Adipocyte (in vitro differentiated cells): ENCODE results near the gene DENND6A.
"Not testable (repeated sequence)": the region's sequence is repeated elsewhere in the genome, so short reads cannot be mapped to it uniquely, and the experiment has no call there.

Experiments used
- DNase-seq: peaks from one replicate; pipeline ENCODE4 v3.0.0-alpha.2; 2015; ENCODE audit warnings: low read depth
- H3K27me3 ChIP-seq: replicated peaks from 2 replicates; pipeline ENCODE4 v1.7.0; 2013; ENCODE audit warnings: mild to moderate bottlenecking, low read length, moderate library complexity; ENCODE audit not compliant: control insufficient read depth, insufficient read depth
- H3K36me3 ChIP-seq: 2 replicates; pipeline ENCODE4 v1.7.0; 2013; ENCODE audit warnings: low read length, mild to moderate bottlenecking, moderate library complexity; ENCODE audit not compliant: control insufficient read depth, insufficient read depth, severe bottlenecking
- H3K4me1 ChIP-seq: 2 replicates; pipeline ENCODE4 v1.7.0; 2013; ENCODE audit warnings: mild to moderate bottlenecking, low read length, moderate library complexity; ENCODE audit not compliant: control insufficient read depth, insufficient read depth
- H3K4me3 ChIP-seq: 2 replicates; pipeline ENCODE4 v1.7.0; 2013; ENCODE audit warnings: mild to moderate bottlenecking, low read length, moderate library complexity
- H3K9ac ChIP-seq: 2 replicates; pipeline ENCODE4 v1.7.0; 2013; ENCODE audit warnings: mild to moderate bottlenecking, low read length, moderate library complexity
- H3K9me3 ChIP-seq: 2 replicates; pipeline ENCODE4 v1.7.0; 2013; ENCODE audit warnings: mild to moderate bottlenecking, low read length, moderate library complexity; ENCODE audit not compliant: control insufficient read depth

Gene DENND6A

DNA sequence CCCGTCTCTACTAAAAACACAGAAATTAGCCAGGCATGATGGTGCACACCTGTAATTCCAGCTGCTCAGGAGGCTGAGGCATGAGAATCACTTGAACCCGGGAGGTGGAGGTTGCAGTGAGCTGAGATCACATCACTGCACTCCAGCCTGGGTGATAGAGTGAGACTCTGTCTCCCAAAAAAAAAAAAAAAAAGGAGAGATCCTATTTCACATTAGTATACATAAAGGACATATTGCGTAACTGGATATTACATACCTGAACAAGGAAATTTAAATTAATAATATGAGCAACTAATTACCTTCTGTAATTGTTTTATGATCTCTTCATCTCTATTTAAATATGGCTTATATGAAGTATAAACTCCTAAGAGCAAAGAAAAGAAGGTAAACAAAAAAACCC is 58.6 kb downstream of the DENND6A start:
- peaks cover 78% of the 10 kb centered on the region for H3K36me3 ChIP-seq
- not testable (repeated sequence) for H3K4me3 ChIP-seq, H3K4me1 ChIP-seq, H3K27me3 ChIP-seq, H3K9ac ChIP-seq, H3K9me3 ChIP-seq
- DNase-seq = peak; percentile 5

DNA sequence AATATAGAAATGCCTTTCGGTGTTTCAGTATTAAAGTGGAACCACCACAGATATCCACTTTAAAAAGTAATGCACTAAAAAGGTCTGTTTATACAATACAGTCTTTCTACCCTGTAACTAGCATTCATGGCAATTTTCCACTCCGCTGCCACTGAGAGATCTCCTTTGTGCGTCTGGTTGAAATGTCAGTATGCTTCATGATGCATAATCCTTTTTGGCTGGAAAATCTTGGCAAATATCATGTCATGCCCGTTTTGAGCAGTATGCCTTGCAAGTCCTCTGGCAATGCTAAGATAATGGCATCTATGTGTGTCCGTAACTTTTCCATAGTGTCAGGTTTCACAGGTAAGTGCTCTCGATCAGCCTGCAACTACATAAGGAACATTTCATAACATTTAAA is 64.9 kb downstream of the DENND6A start:
- Histone ChIP-seq H3K36me3 (peaks cover 76% of the 10 kb centered on the region), H3K4me1 (no peaks in the 10 kb centered on the region), H3K27me3 (no peaks in the 10 kb centered on the region), H3K9ac (no peak overlapping the region), H3K4me3 (no peak overlapping the region), H3K9me3 (no peaks in the 10 kb centered on the region)
- no peak for DNase-seq

DNA sequence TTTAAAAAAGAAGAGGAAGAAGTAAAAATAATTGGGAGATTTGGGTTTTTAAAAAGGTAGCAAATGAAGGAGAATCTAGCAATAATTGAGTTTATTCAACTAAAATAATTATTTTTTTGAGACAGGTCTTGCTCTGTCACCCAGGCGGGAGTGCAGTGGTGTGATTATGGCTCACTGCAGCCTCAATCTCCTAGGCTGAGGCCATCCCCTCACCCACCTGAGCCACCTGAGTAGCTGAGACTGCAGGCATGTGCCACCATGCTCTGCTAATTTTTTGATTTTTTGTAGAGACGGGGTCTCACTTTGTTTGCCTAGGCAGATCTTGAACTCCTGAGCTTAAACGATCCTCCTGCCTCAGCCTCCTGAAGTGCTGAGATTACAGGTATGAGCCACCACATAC is 68.1 kb downstream of the DENND6A start:
- Histone ChIP-seq H3K9me3 (no peaks in the 10 kb centered on the region), H3K36me3 (peaks cover 51% of the 10 kb centered on the region), H3K9ac (no peak overlapping the region), H3K4me1 (no peaks in the 10 kb centered on the region), H3K27me3 (no peaks in the 10 kb centered on the region), H3K4me3 (no peak overlapping the region)
- no peak for DNase-seq

DNA sequence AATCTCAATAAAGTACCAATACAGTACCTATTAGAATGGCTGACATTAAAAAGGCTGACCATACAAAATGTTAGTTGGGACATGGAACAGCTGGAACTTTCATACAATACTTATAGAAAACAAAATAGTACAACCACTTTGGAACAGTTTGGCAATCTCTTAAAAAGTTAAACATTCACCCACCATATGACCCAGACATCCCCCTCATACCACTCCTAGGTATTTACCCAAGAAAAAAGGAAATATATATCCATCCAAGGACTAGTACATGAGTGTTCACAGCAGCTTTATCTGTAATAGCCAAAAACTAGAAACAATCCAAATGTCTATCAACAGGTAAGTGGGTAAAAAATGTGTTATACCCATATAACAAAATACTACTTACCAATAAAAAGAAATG is 70.5 kb downstream of the DENND6A start:
- no peaks in the 10 kb centered on the region for H3K9me3 ChIP-seq
- DNase-seq = no peak
- peaks cover 33% of the 10 kb centered on the region for H3K36me3 ChIP-seq
- H3K4me3 ChIP-seq = no peak overlapping the region
- H3K27me3 ChIP-seq = no peaks in the 10 kb centered on the region
- no peaks in the 10 kb centered on the region for H3K4me1 ChIP-seq
- H3K9ac ChIP-seq = no peak overlapping the region

DNA sequence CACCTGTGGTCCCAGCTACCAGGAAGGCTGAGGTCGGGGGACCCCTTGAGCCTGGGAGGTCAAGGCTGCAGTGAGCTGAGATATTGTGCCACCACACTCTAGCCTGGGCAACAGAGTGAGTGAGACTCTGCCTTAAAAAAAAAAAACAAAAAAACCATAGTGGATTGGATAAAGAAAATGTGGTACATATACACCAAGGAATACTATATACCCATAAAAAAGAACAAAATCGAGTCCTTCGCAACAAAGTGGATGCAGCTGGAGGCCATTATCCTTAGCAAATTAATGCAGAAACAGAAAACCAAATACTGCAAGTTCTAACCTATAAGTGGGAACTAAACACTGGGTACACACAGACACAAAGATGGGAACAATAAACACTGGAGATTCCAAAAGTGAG is 75.1 kb downstream of the DENND6A start:
- Histone ChIP-seq H3K4me3 (no peak overlapping the region), H3K36me3 (peaks cover 3% of the 10 kb centered on the region), H3K27me3 (no peaks in the 10 kb centered on the region), H3K4me1 (no peaks in the 10 kb centered on the region), H3K9me3 (no peaks in the 10 kb centered on the region), H3K9ac (no peak overlapping the region)
- no peak for DNase-seq

DNA sequence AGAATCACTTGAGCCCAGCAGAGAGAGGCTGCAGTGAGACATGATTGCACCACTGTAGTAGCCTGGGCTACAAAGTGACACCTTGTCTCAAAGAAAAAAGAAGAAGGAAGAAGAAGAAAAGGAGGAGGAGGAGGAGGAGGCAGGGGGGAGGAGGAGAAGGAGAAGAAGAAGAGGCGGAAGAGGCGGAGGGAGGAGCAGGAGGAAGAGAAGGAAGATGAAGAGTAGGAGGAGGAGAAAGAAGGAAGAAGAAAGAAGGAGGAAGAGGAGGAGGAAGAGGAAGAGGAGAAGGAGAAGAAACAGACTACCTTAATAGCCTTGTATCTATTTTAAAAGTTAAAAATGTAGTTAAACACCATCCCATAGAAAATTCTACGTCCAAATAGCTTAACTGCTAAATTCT is 76.6 kb downstream of the DENND6A start:
- Histone ChIP-seq H3K4me3 (no peak overlapping the region), H3K4me1 (no peaks in the 10 kb centered on the region), H3K9me3 (no peaks in the 10 kb centered on the region), H3K9ac (no peak overlapping the region), H3K27me3 (no peaks in the 10 kb centered on the region), H3K36me3 (peaks cover 3% of the 10 kb centered on the region)
- no peak for DNase-seq

DNA sequence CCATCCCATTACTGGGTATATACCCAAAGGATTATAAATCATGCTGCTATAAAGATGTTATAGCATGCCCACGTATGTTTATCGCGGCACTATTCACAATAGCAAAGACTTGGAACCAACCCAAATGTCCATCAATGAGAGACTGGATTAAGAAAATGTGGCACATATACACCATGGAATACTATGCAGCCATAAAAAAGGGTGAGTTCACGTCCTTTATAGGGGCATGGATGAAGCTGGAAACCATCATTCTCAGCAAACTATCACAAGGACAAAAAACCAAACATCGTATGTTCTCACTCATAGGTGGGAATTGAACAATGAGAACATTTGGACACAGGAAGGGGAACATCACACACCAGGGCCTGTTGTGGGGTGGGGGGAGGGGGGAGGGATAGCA is 81.0 kb downstream of the DENND6A start:
- not testable (repeated sequence) for H3K9ac ChIP-seq, H3K27me3 ChIP-seq, H3K4me3 ChIP-seq, H3K4me1 ChIP-seq, DNase-seq, H3K36me3 ChIP-seq, H3K9me3 ChIP-seq

DNA sequence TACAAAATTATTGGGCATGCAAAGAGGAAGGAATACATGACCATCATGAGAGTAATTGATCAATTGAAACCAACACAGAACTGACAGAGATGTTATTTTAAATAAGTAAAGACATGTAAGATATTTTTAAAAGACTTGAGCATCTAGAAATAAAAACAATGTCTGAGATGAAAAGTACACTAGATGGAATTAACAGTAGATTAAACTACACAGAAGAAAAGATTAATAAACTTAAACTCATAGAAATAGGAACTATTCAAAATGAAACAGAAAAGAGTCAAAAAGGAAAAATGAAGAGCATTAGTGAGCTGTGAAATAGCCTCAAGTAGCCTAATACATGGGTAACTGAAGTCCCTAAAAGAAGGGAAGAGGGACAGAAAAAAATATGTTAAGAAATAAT is 87.2 kb downstream of the DENND6A start:
- H3K9me3 ChIP-seq = no peaks in the 10 kb centered on the region
- no peak overlapping the region for H3K9ac ChIP-seq
- no peaks in the 10 kb centered on the region for H3K27me3 ChIP-seq
- no peak for DNase-seq
- peaks cover 5% of the 10 kb centered on the region for H3K36me3 ChIP-seq
- H3K4me3 ChIP-seq = no peak overlapping the region
- H3K4me1 ChIP-seq = no peaks in the 10 kb centered on the region

DNA sequence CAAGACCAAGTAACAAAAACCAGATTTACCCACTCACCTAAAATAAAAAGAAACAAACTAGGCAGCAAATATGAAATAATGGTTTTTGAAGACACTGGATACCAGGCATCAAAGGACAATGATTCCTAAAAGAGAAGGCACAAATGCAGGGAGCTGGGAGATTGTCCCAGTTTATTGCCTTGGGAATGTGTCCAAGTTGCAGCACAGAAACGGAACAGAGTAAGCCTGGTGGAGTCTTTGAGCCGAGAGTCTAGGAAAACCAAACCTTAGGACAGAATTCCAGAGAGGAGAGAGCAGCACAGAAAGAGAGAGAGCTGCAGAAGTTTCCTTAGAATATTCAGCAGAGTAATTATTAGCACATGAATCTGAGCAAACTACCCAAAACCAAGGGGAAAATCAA is 87.9 kb downstream of the DENND6A start:
- H3K4me1 ChIP-seq = no peaks in the 10 kb centered on the region
- peaks cover 5% of the 10 kb centered on the region for H3K36me3 ChIP-seq
- no peaks in the 10 kb centered on the region for H3K9me3 ChIP-seq
- H3K9ac ChIP-seq = no peak overlapping the region
- no peak for DNase-seq
- no peaks in the 10 kb centered on the region for H3K27me3 ChIP-seq
- no peak overlapping the region for H3K4me3 ChIP-seq

DNA sequence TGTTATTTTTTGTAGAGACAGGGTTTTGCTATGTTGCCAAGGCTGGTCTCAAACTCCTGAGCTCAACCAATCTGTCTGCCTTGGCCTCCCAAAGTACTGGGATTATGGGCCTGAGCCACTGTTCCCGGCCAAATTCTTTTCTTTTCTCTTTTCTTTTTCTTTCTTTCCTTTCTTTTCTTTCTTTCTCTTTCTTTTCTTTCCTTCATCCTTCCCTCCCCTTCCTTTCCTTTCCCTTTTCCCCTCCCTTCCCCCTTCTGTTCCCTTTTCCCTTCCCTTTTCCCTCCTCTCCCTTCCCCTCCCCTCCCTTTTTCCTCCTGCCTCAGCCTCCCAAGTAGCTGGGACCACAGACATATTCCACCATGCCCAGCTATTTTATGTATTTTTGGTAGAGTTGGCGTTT is 92.7 kb downstream of the DENND6A start:
- Histone ChIP-seq H3K27me3 (no peaks in the 10 kb centered on the region), H3K9ac (no peak overlapping the region), H3K4me3 (no peak overlapping the region), H3K9me3 (no peaks in the 10 kb centered on the region), H3K36me3 (peaks cover 6% of the 10 kb centered on the region), H3K4me1 (peaks cover 9% of the 10 kb centered on the region)
- DNase-seq = no peak

DNA sequence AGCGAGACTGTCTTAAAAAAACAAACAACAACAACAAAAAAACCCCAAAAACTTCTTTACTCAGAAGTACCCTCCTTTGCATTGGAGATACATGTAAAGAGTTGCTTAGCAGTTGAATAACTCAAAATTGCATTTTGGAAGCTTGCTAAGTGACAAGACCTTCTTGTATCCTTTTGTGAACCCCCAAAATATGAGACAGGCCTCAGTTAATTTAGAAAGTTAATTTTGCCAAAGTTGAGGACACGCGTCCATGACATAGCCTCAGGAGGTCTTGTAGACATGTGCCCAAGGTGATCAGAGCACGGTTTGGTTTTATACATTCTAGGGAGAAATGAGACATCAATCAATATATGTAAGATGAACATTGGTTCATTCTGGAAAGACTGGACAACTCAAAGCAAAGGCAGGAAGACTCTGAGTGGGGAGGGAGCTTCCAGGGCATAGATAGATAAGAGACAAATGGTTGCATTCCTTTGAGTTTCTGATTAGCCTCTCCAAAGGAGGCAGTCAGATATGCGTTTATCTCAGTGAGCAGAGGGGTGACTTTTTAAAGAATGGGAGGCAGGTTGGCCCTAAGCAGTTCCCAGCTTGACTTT is 94.0 kb downstream of the DENND6A start:
- peaks cover 19% of the 10 kb centered on the region for H3K4me1 ChIP-seq
- no peaks in the 10 kb centered on the region for H3K9me3 ChIP-seq
- H3K4me3 ChIP-seq = peak overlapping the region; percentile 100
- peaks cover 17% of the 10 kb centered on the region for H3K36me3 ChIP-seq
- DNase-seq = no peak
- peak overlapping the region; percentile 86 for H3K9ac ChIP-seq
- H3K27me3 ChIP-seq = no peaks in the 10 kb centered on the region
